Fibroblast of lung (primary cell): ENCODE measurements around the gene DNAJC9. TPM values are rescaled to one million over a fixed set of nuclear protein-coding genes. Genes with fewer than 3 reads are reported as not detected.

Experiments
- DNase-seq, 2 donors: peaks; one replicate each; pipeline versions ENCODE4 v3.0.0 to v3.0.0-alpha.2; 2010; ENCODE audit warnings: low read depth in 2 of 2
- H2AFZ ChIP-seq: 2 replicates; pipeline ENCODE4 v1.5.1; 2012; ENCODE audit warnings: low read length, control low read depth, inconsistent platforms
- H3K27ac ChIP-seq: 2 replicates; pipeline ENCODE4 v1.5.1; 2011; ENCODE audit warnings: low read length, control low read depth; ENCODE audit not compliant: insufficient read depth
- H3K27me3 ChIP-seq: 2 replicates; pipeline ENCODE4 v1.5.1; 2011; ENCODE audit warnings: mild to moderate bottlenecking, low read length; ENCODE audit not compliant: control insufficient read depth, insufficient read depth
- H3K36me3 ChIP-seq: 2 replicates; pipeline ENCODE4 v1.5.1; 2011; ENCODE audit warnings: low read length; ENCODE audit not compliant: control insufficient read depth, insufficient read depth
- H3K4me1 ChIP-seq: 2 replicates; pipeline ENCODE4 v1.5.1; 2011; ENCODE audit warnings: low read length; ENCODE audit not compliant: control insufficient read depth, insufficient read depth; ENCODE audit errors: extremely low read depth
- H3K4me2 ChIP-seq: 2 replicates; pipeline ENCODE4 v1.5.1; 2011; ENCODE audit warnings: low read length, control low read depth; ENCODE audit not compliant: insufficient read depth; ENCODE audit errors: extremely low read depth
- H3K4me3 ChIP-seq, 4 experiments: fragments of 200-600 bp in 1 of 4; sonication (generic) in 1 of 4; replicated peaks in 1 of 4; 2 replicates each; pipeline ENCODE4 v1.5.1; 2011 to 2016; ENCODE audit warnings: low read length in 4 of 4, low read depth in 3 of 4, mild to moderate bottlenecking in 3 of 4, control low read depth in 2 of 4, inconsistent platforms in 1 of 4, mixed read lengths in 1 of 4; ENCODE audit not compliant: insufficient read depth in 1 of 4; ENCODE audit errors: control extremely low read depth in 1 of 4
- H3K79me2 ChIP-seq: 2 replicates; pipeline ENCODE4 v1.5.1; 2012; ENCODE audit warnings: mild to moderate bottlenecking, low read length, inconsistent platforms; ENCODE audit not compliant: control insufficient read depth, insufficient read depth
- H3K9ac ChIP-seq: 2 replicates; pipeline ENCODE4 v1.5.1; 2011; ENCODE audit warnings: mild to moderate bottlenecking, low read length, control low read depth; ENCODE audit not compliant: insufficient read depth
- H3K9me3 ChIP-seq: 2 replicates; pipeline ENCODE4 v1.5.1; 2012; ENCODE audit warnings: low read depth, low read length; ENCODE audit not compliant: control insufficient read depth, insufficient read depth
- H4K20me1 ChIP-seq: 2 replicates; pipeline ENCODE4 v1.5.1; 2011; ENCODE audit warnings: low read length; ENCODE audit not compliant: control insufficient read depth, insufficient read depth; ENCODE audit errors: extremely low read depth
- CTCF ChIP-seq, 2 donors: IDR thresholded peaks in 1 of 2; conservative IDR thresholded peaks in 1 of 2; 1 replicate in 1 of 2; 2 replicates in 1 of 2; pipeline ENCODE4 v1.5.1; 2011 to 2012; ENCODE audit warnings: low read length in 2 of 2, control low read depth in 1 of 2, inconsistent platforms in 1 of 2, low read depth in 1 of 2, mild to moderate bottlenecking in 1 of 2
- EZH2 ChIP-seq: IDR thresholded peaks from 2 replicates; pipeline ENCODE4 v1.5.1; 2012; ENCODE audit warnings: low read length, control low read depth, mild to moderate bottlenecking; ENCODE audit errors: missing control alignments
- polyA minus RNA-seq: library from RNA; depleted of rRNA, polyadenylated mRNA; stranded (reverse); fragments of >200 nt; gene quantifications from 2 replicates; pipeline ENCODE4 v1.2.3, GENCODE V29; 2011; ENCODE audit warnings: low replicate concordance
- polyA plus RNA-seq, 2 donors: library from polyadenylated mRNA; depleted of rRNA in 1 of 2; stranded (reverse) in 1 of 2; unstranded in 1 of 2; fragments of >200 nt; gene quantifications; 2 replicates each; pipeline ENCODE4 v1.2.1, GENCODE V29; 2011 to 2012; ENCODE audit warnings: missing spikeins in 1 of 2
- total RNA-seq: library from RNA; depleted of rRNA; stranded (reverse); fragments of >200 nt; gene quantifications from 2 replicates; pipeline ENCODE4 v1.2.1, GENCODE V29; 2014

DNAJC9 gene, protein sequence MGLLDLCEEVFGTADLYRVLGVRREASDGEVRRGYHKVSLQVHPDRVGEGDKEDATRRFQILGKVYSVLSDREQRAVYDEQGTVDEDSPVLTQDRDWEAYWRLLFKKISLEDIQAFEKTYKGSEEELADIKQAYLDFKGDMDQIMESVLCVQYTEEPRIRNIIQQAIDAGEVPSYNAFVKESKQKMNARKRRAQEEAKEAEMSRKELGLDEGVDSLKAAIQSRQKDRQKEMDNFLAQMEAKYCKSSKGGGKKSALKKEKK
- total RNA-seq, result 14.5 and 20.3 TPM in 2 replicates
- polyA plus RNA-seq, result 16.3 and 31.4 TPM in 2 replicates
- 9.3 and 23.6 TPM in 2 replicates for polyA plus RNA-seq (2012)
- 1.5 and 16.6 TPM in 2 replicates for polyA minus RNA-seq

DNA sequence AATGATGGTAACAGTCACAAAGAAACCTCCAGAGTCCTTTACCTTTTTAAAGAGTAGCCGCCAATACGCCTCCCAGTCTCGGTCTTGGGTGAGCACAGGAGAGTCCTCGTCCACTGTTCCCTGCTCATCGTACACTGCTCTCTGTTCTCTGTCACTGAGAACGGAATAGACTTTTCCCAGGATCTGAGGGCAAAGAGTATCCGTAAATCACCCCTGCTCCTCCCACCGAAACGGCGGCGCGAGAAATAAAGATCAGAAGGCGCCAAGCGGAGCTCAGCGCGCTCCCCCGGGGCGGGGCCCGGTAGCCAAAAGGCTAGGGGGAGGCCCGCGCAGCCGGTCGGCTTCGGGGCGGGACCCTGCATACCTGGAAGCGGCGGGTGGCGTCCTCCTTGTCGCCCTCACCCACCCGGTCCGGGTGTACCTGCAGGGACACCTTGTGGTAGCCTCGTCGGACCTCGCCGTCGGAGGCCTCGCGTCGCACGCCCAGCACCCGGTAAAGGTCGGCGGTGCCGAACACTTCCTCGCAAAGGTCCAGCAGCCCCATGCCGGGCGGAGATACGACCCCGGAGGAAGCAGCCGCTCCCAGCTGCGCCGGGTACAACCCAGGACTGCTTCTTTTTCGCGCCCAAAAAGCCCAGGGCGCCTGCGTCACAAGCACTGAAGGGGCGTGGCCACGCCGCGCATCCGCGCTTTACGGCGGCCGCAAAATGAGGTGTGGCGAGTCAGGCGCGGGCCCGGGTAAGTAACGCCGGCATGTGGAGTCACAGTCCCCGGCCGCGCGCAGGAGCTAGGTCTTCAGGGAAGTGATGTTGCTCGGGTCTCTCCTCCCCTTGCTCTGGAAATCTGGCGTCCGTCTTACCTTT lies at the start of gene DNAJC9:
Gene DNAJC9 (minus strand): TSS at position 610 of the 863 bp plus-strand sequence. CDS start 66 bp downstream, at position 544.
- Histone ChIP-seq H3K4me1 (peaks cover 8% of the 10 kb centered on the region), H3K4me2 (peak within 1 kb of the TSS; percentile 90), H3K9me3 (no peaks in the 10 kb centered on the region), H3K4me3 (peak within 1 kb of the TSS; percentile 76 to 93 (median 86)), H3K36me3 (peaks cover 5% of the 10 kb centered on the region), H3K27ac (peak within 1 kb of the TSS; percentile 84), H3K79me2 (peaks cover 48% of the 10 kb centered on the region), H4K20me1 (no peaks in the 10 kb centered on the region), H3K9ac (peak within 1 kb of the TSS; percentile 78), H3K27me3 (no peaks in the 10 kb centered on the region), H2AFZ (peak within 1 kb of the TSS; percentile 59)
- no peak for TF ChIP-seq CTCF (conservative IDR thresholded peaks at IDR 0.05 in 1 of 2, IDR thresholded peaks at IDR 0.05 in 1 of 2; ENCODE audit: low read depth in 1 of 2, low read length in 2 of 2)
- no peak for TF ChIP-seq EZH2
- DNase-seq, result peak; percentile 92

DNA sequence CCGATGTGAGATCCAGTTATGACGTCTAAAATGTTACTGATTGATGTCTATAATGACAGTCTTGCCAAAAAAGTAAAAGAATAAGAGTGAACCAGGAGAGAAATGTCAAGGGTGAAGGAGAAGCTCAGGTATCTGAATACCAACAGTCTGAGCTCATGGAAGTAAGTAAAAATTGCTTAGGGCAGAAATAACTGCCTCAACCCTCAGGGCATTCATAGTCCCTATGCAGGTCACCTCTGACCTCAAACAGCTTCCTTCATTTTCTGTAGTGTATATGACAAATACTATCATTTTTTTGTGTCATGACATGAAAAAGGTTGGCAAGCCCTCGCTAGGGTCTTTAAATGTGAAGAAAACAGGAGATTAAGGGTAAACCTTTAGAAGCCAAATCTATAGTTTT lies 46.4 kb upstream of the DNAJC9 start:
- no peaks in the 10 kb centered on the region for H3K36me3 ChIP-seq
- no peak overlapping the region for H3K4me2 ChIP-seq
- H3K4me1 ChIP-seq, result no peaks in the 10 kb centered on the region
- H3K27me3 ChIP-seq, result peaks cover 5% of the 10 kb centered on the region
- H3K27ac ChIP-seq, result no peak overlapping the region
- no peak overlapping the region for H3K4me3 ChIP-seq
- no peaks in the 10 kb centered on the region for H3K9me3 ChIP-seq
- no peaks in the 10 kb centered on the region for H4K20me1 ChIP-seq
- H3K9ac ChIP-seq, result no peak overlapping the region
- DNase-seq, result no peak
- TF ChIP-seq CTCF (conservative IDR thresholded peaks at IDR 0.05 in 1 of 2, IDR thresholded peaks at IDR 0.05 in 1 of 2; ENCODE audit: low read depth in 1 of 2, low read length in 2 of 2) (no peak), EZH2 (no peak)
- H2AFZ ChIP-seq, result no peak overlapping the region
- H3K79me2 ChIP-seq, result no peaks in the 10 kb centered on the region

- no peak overlapping the region for H3K4me3 ChIP-seq
- H4K20me1 ChIP-seq, result no peaks in the 10 kb centered on the region
- H2AFZ ChIP-seq, result no peak overlapping the region
- no peak overlapping the region for H3K4me2 ChIP-seq
- H3K27ac ChIP-seq, result no peak overlapping the region
- H3K36me3 ChIP-seq, result no peaks in the 10 kb centered on the region
- no peaks in the 10 kb centered on the region for H3K79me2 ChIP-seq
- H3K9me3 ChIP-seq, result no peaks in the 10 kb centered on the region
- no peaks in the 10 kb centered on the region for H3K27me3 ChIP-seq
- no peak for DNase-seq
- H3K4me1 ChIP-seq, result no peaks in the 10 kb centered on the region
- TF ChIP-seq CTCF (conservative IDR thresholded peaks at IDR 0.05 in 1 of 2, IDR thresholded peaks at IDR 0.05 in 1 of 2; ENCODE audit: low read depth in 1 of 2, low read length in 2 of 2) (no peak), EZH2 (no peak)
- H3K9ac ChIP-seq, result no peak overlapping the region
Observed at GRCh38 chr10:73289958-73290357, 42.9 kb upstream of the DNAJC9 start.
